ENCODE measurements around the gene SH3RF3.

GRCh38 chr2:109173311-109174171 lies 44.5 kb downstream of the SH3RF3 start:
- TF ChIP-seq POLR2AphosphoS5 (IDR thresholded peaks at IDR 0.05; ENCODE audit: low read depth, low read length) (no peak), HNRNPLL (IDR thresholded peaks at IDR 0.05; ENCODE audit: low read depth, low read length, poor library complexity, severe bottlenecking) (no peak), ZNF274 (CRISPR knock-in tag; IDR thresholded peaks at IDR 0.05) (no peak), EZH2 (conservative IDR thresholded peaks at IDR 0.05; ENCODE audit: low read depth, low read length) (no peak)
- TF ChIP-seq, protein P1, sequence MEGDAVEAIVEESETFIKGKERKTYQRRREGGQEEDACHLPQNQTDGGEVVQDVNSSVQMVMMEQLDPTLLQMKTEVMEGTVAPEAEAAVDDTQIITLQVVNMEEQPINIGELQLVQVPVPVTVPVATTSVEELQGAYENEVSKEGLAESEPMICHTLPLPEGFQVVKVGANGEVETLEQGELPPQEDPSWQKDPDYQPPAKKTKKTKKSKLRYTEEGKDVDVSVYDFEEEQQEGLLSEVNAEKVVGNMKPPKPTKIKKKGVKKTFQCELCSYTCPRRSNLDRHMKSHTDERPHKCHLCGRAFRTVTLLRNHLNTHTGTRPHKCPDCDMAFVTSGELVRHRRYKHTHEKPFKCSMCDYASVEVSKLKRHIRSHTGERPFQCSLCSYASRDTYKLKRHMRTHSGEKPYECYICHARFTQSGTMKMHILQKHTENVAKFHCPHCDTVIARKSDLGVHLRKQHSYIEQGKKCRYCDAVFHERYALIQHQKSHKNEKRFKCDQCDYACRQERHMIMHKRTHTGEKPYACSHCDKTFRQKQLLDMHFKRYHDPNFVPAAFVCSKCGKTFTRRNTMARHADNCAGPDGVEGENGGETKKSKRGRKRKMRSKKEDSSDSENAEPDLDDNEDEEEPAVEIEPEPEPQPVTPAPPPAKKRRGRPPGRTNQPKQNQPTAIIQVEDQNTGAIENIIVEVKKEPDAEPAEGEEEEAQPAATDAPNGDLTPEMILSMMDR (CRISPR knock-in tag; IDR thresholded peaks at IDR 0.05), result no peak
